DMS 273 treated with DMSO at 0.1 percent for 48 hours (cell line): ENCODE data around the gene ENKD1.
A peak's percentile ranks its signal among the peaks of the same experiment; 100 is the strongest.

Experiments
- DNase-seq: peaks from one replicate; lab custom pipeline; 2025; lab: John Stamatoyannopoulos, UW

ENKD1 gene

GRCh38 chr16:67662653-67663010 is 3.9 kb downstream of the ENKD1 start:
- no peak for DNase-seq

GRCh38 chr16:67661886-67662652 is 4.5 kb downstream of the ENKD1 start:
- no peak for DNase-seq

- DNase-seq, result peak; percentile 40
Observed at GRCh38 chr16:67661101-67661761, 5.3 kb downstream of the ENKD1 start.

- peak; percentile 91 for DNase-seq
Observed at GRCh38 chr16:67660564-67661028, 6.0 kb downstream of the ENKD1 start, which contains the start of gene PARD6A. PARD6A (plus strand) TSS chr16:67660960; CDS start chr16:67661039, 79 bp downstream.

GRCh38 chr16:67659675-67660563 is 6.6 kb downstream of the ENKD1 start, which contains the start of gene ACD:
ACD (minus strand) TSS chr16:67660260; CDS start chr16:67660220, 40 bp downstream.
- DNase-seq, result peak; percentile 57

GRCh38 chr16:67658849-67659674 is 7.5 kb downstream of the ENKD1 start:
- no peak for DNase-seq

GRCh38 chr16:67657751-67658518 is 8.6 kb downstream of the ENKD1 start:
- no peak for DNase-seq

- DNase-seq, result no peak
Observed at GRCh38 chr16:67657017-67657608, 9.4 kb downstream of the ENKD1 start.

GRCh38 chr16:67656344-67657016 is 10.1 kb downstream of the ENKD1 start:
- no peak for DNase-seq

- no peak for DNase-seq
Observed at GRCh38 chr16:67655363-67655762, 11.2 kb downstream of the ENKD1 start.

GRCh38 chr16:67654403-67654911 is 12.1 kb downstream of the ENKD1 start:
- DNase-seq, result no peak

GRCh38 chr16:67653789-67654402 is 12.7 kb downstream of the ENKD1 start:
- no peak for DNase-seq

GRCh38 chr16:67653128-67653788 is 13.3 kb downstream of the ENKD1 start:
- DNase-seq, result no peak

- DNase-seq, result no peak
Observed at GRCh38 chr16:67652578-67653127, 13.9 kb downstream of the ENKD1 start.

- no peak for DNase-seq
Observed at GRCh38 chr16:67651847-67652246, 14.7 kb downstream of the ENKD1 start.

GRCh38 chr16:67651039-67651438 is 15.5 kb downstream of the ENKD1 start:
- DNase-seq, result no peak

GRCh38 chr16:67650023-67650422 is 16.5 kb downstream of the ENKD1 start:
- DNase-seq, result no peak

GRCh38 chr16:67649494-67649931 is 17.0 kb downstream of the ENKD1 start:
- no peak for DNase-seq
